H1 (cell line): ENCODE measurements around the gene NIPAL1. TPM values are rescaled to one million over a fixed set of nuclear protein-coding genes. Genes with fewer than 3 reads are reported as not detected.

Experiments
- CHD1 ChIP-seq: IDR thresholded peaks from 2 replicates; pipeline ENCODE4 v1.6.1; 2012; ENCODE audit warnings: low read depth, low read length, improper control_type of control experiment
- CHD7 ChIP-seq: fragments of 300-600 bp; sonication (generic); IDR thresholded peaks from 2 replicates; pipeline ENCODE4 v1.7.1; 2012; ENCODE audit warnings: low read length, moderate library complexity, mild to moderate bottlenecking, inconsistent platforms; ENCODE audit not compliant: insufficient replicate concordance
- RAD21 ChIP-seq, 2 experiments: IDR thresholded peaks in 1 of 2; conservative IDR thresholded peaks in 1 of 2; 2 replicates each; pipeline ENCODE4 v1.6.1; 2011; ENCODE audit warnings: low read depth in 2 of 2, low read length in 2 of 2, improper control_type of control experiment in 1 of 2, inconsistent platforms in 1 of 2, mild to moderate bottlenecking in 1 of 2, moderate library complexity in 1 of 2
- polyA plus RNA-seq, 7 experiments: library from polyadenylated mRNA; depleted of rRNA in 3 of 7; stranded (reverse) in 5 of 7; unstranded in 2 of 7; fragments of >200 nt in 5 of 7; fragments of 200-250 nt in 2 of 7; gene quantifications; 1 replicate in 5 of 7; 2 replicates in 1 of 7; 4 replicates in 1 of 7; pipeline versions ENCODE4 v1.2.1 to v1.2.3, GENCODE V29; 2011 to 2013; ENCODE audit warnings: missing spikeins in 2 of 7, mixed read lengths in 2 of 7
- total RNA-seq: library from RNA; stranded (reverse); fragmentation: NEBNext Ultra II Directional; extraction: Animal tissue kit (Norgen Biotek cat#: 25700); gene quantifications from 2 replicates; pipeline ENCODE4 v1.2.1, GENCODE V29; 2021

Gene NIPAL1
- total and polyA plus RNA-seq, 2 of the 8 experiments (the other 6 are each of a cell fraction or from before 2014, with no cell fraction given) = 1.4 to 4.9 TPM

- TF ChIP-seq CHD7 (no peak), CHD1 (no peak), RAD21 (IDR thresholded peaks at IDR 0.05 in 1 of 2, conservative IDR thresholded peaks at IDR 0.05 in 1 of 2; ENCODE audit: low read depth in 2 of 2, low read length in 2 of 2) (no peak)
- TF ChIP-seq, all 59 proteins: peak for 0
These were observed 52.5 kb downstream of the NIPAL1 start (continued) for GRCh38 chr4:48069026-48069425.
